ENCODE measurements around the gene ENG.

GRCh38 chr9:127780126-127780885, 74.2 kb downstream of the ENG start:
- no peak for TF ChIP-seq CTCF (IDR thresholded peaks at IDR 0.05; ENCODE audit: low read depth, low read length)
- TF ChIP-seq EZH2phosphoT487 (IDR thresholded peaks at IDR 0.05; ENCODE audit: low read depth), result no peak
